Measurements from ENCODE around the gene SLC66A2.

The SLC66A2 gene

DNA sequence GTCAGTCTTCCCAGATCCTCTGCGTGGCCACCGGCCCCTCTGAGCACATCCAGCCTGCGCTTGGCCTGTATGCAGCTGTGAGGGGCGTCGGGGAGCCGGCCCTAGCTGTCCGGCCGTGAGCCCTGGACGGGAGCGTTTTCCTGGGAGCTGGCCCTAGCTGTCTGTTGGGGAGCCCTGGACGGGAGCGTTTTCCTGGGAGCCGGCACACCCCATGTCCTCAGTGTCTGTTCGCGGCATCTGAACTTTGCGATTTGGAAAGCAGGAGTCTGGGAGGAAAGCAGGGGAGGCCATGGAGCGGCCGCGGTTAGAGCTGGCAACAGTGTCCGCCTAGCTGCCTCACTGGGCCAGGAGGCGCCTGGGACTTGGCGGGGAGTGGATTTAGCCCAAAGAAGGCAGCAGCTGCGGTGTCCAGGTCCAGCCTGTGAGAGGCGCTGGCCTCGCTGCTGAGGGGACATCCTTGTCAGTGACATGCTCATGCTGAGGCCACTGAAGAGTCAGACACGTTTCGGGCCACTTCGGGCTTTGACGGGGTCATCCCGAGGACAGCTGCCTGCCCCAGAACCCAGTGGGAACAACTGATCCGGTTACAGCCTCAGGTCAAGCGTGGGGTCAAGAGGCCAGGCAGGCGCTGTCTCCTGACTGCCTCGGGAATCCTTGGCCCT is 77.9 kb downstream of the SLC66A2 start:
- Mint-ChIP-seq H3K4me1 (peaks cover 14% of the 10 kb centered on the region), H3K27me3 (ENCODE audit: low read depth) (peaks cover 16% of the 10 kb centered on the region), H3K9me3 (no peaks in the 10 kb centered on the region), H3K4me3 (peak overlapping the region in 1 of 3 experiments; percentile 44), H3K27ac (peak overlapping the region in 2 of 3 experiments; percentile 4 to 37), H3K36me3 (ENCODE audit: low read depth) (no peaks in the 10 kb centered on the region)
- TF ChIP-seq, protein P1, sequence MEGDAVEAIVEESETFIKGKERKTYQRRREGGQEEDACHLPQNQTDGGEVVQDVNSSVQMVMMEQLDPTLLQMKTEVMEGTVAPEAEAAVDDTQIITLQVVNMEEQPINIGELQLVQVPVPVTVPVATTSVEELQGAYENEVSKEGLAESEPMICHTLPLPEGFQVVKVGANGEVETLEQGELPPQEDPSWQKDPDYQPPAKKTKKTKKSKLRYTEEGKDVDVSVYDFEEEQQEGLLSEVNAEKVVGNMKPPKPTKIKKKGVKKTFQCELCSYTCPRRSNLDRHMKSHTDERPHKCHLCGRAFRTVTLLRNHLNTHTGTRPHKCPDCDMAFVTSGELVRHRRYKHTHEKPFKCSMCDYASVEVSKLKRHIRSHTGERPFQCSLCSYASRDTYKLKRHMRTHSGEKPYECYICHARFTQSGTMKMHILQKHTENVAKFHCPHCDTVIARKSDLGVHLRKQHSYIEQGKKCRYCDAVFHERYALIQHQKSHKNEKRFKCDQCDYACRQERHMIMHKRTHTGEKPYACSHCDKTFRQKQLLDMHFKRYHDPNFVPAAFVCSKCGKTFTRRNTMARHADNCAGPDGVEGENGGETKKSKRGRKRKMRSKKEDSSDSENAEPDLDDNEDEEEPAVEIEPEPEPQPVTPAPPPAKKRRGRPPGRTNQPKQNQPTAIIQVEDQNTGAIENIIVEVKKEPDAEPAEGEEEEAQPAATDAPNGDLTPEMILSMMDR (IDR thresholded peaks at IDR 0.05; ENCODE audit: unreplicated experiment in 3 of 3) = no peak

DNA sequence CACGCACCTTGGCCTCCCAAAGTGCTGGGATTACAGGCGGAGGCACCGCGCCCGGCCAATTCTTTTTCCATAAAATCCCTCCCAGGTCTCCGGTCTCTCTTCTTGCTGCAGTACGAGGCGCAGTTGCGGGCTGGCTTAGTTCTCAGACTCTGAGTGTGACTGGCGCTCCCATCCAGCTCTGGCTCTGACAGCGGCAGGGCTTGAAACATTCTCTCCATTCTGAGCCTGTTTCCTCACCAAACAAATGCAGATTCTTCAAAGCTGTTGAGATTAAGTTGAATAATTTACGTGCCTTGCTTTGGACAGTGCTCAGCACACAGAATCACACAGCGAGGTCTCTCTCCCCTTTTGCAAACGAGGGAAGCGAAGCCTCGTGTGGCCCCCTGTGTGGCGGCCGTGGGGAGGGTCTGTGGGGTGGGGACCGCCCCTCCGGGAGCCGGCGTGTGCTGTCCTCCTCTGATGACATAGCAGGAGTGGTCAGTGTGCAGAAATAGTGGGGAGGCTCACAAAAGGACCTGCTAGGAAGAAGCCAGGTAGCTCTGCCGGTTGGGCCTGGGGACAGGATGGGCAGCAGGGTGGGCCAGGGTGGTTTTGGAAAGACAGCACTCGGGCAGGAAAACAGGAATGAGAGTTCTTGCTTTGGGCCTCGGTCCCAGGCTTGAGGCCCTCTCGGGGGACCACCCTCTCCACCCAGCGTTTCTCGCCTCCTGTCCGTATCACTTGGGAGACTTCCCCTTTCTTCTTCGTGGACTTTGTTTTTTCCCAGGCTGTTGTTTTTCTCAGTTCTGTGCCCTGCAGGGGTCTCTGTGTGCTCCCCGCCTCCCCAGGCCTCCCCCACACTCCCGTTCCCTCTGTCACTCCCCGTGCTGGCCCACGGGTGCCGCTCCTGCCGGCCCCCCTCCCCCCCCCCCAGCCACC is 78.7 kb downstream of the SLC66A2 start:
- no peaks in the 10 kb centered on the region for H3K36me3 Mint-ChIP-seq (ENCODE audit: low read depth)
- H3K9me3 Mint-ChIP-seq = no peaks in the 10 kb centered on the region
- H3K4me1 Mint-ChIP-seq = peaks cover 14% of the 10 kb centered on the region
- TF ChIP-seq, protein P1 (IDR thresholded peaks at IDR 0.05; ENCODE audit: unreplicated experiment in 3 of 3) = no peak
- H3K4me3 Mint-ChIP-seq = peak overlapping the region in 1 of 3 experiments; percentile 36
- H3K27me3 Mint-ChIP-seq (ENCODE audit: low read depth) = peaks cover 17% of the 10 kb centered on the region
- peak overlapping the region in 1 of 3 experiments; percentile 37 for H3K27ac Mint-ChIP-seq

DNA sequence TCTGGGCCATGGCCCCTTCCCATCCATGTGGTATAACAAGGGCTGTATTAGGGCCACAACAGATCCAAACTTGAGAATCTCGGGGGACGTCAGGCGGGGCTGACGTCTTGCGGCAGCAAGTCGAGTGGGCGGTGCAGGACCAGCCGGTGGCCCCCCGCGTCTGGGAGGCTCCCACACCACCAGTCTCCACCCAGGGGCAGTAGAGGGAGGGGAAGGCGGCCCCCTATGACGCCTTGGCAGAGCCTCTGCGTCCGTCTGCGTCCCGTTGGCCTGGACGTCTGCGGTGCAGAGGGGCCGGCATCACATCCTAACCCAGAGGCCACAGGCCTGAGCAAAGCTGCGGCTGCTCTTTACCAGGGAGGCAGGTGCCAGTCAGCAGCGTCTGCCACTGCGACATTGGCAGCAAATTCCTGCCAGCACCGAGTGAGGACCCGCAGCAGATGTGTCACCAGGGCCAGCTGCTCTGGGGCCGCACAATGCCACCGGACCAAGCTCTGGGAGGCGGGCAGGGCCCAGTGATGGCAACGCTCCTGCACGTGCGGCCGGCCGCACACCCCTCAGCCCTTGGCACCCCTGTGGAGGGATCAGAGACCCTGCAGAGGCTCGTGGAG is 79.9 kb downstream of the SLC66A2 start:
- peaks cover 14% of the 10 kb centered on the region for H3K27me3 Mint-ChIP-seq (ENCODE audit: low read depth)
- H3K4me1 Mint-ChIP-seq = peaks cover 14% of the 10 kb centered on the region
- TF ChIP-seq, protein P1 (IDR thresholded peaks at IDR 0.05; ENCODE audit: unreplicated experiment in 3 of 3) = no peak
- H3K4me3 Mint-ChIP-seq = no peak overlapping the region
- no peak overlapping the region for H3K27ac Mint-ChIP-seq
- no peaks in the 10 kb centered on the region for H3K36me3 Mint-ChIP-seq (ENCODE audit: low read depth)
- H3K9me3 Mint-ChIP-seq = no peaks in the 10 kb centered on the region

DNA sequence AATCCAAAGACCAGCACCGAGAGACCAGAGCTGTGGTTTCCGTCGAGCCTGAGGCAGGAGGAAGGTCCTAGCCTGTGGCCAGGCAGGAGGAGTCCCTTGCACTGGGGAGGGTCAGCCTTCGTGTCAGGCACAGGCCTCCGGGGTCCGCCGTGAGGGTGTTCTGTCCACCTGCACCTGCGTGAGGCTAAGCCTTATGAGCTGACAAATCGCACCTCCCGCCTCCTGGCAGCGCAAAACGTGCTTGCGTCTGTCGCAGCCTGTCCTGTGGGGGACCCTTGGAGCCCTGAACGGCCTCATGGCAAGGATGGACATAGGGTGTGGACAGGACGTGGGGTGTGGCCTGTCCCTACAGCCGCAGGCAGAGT is 80.4 kb downstream of the SLC66A2 start:
- Mint-ChIP-seq H3K9me3 (no peaks in the 10 kb centered on the region), H3K27me3 (ENCODE audit: low read depth) (peaks cover 14% of the 10 kb centered on the region), H3K4me1 (peaks cover 14% of the 10 kb centered on the region), H3K4me3 (no peak overlapping the region), H3K36me3 (ENCODE audit: low read depth) (no peaks in the 10 kb centered on the region), H3K27ac (no peak overlapping the region)
- TF ChIP-seq, protein P1 (IDR thresholded peaks at IDR 0.05; ENCODE audit: unreplicated experiment in 3 of 3) = no peak

DNA sequence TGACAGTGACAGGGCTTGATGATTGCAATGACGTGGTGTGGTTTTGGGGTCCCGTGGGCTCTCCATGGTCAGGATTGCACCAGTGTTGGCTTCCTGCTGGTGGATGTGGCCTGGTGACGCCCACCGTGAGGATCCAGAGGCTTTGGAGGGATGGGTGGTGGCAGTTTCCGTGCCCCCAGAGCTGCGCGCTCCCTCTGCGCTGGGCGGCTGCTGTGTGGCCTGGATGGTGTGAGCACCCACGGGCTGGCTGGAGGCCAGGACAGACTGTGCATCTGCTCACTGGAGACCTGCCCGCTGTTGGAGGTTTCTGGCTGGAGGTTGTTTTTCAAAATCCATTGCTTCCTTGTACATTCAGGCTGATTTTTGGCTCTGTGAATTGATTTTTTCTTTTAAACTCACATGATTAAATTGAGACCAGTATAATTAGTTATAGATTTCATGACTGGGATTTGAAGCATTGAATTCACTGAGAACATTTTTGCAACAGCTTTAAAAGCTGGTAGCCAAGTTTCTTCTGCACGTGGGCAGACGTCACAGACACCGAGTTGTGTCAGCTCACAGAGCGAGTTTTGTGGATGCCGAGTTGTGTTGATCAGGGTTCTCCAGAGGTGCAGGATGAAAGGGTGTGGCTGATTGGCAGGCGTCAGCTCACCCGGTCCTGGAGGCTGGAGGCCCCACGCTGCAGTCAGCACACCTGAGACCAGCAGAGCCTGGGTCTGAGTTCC is 81.0 kb downstream of the SLC66A2 start:
- no peak overlapping the region for H3K4me3 Mint-ChIP-seq
- H3K27ac Mint-ChIP-seq = no peak overlapping the region
- peaks cover 14% of the 10 kb centered on the region for H3K4me1 Mint-ChIP-seq
- H3K9me3 Mint-ChIP-seq = no peaks in the 10 kb centered on the region
- TF ChIP-seq, protein P1 (IDR thresholded peaks at IDR 0.05; ENCODE audit: unreplicated experiment in 3 of 3) = no peak
- no peaks in the 10 kb centered on the region for H3K36me3 Mint-ChIP-seq (ENCODE audit: low read depth)
- H3K27me3 Mint-ChIP-seq (ENCODE audit: low read depth) = peaks cover 14% of the 10 kb centered on the region

Measured in nephron (organoid).